Measurements from ENCODE around the gene POU6F1.
A peak's percentile ranks its signal among the peaks of the same experiment; 100 is the strongest.

POU6F1 gene

GRCh38 chr12:51219322-51219721 is 1.5 kb upstream of the POU6F1 start (continued):
- TF ChIP-seq ZNF404 (tag by site-specific recombination; IDR thresholded peaks at IDR 0.05) (no peak), ZNF146 (tag by site-specific recombination; IDR thresholded peaks at IDR 0.05) (no peak), HOXC10 (CRISPR knock-in tag; IDR thresholded peaks at IDR 0.05) (no peak), SCRT1 (tag by site-specific recombination; IDR thresholded peaks at IDR 0.05; ENCODE audit: borderline replicate concordance) (no peak), ELK4 (IDR thresholded peaks at IDR 0.05; ENCODE audit: borderline replicate concordance, low read depth, low read length) (no peak)

- TF ChIP-seq PRDM10 (tag by site-specific recombination; IDR thresholded peaks at IDR 0.05), result peak; percentile 32
- TF ChIP-seq ZNF391 (tag by site-specific recombination; IDR thresholded peaks at IDR 0.05; ENCODE audit: borderline replicate concordance, low read depth), result 0 out of 2 replicates have a peak, but pooled peaks have one; percentile 2
- 0 out of 2 replicates have a peak, but pooled peaks have one; percentile 17 for TF ChIP-seq ZNF76 (tag by site-specific recombination; IDR thresholded peaks at IDR 0.05; ENCODE audit: borderline replicate concordance, low read depth)
- TF ChIP-seq ZNF398 (tag by site-specific recombination; IDR thresholded peaks at IDR 0.05), result peak; percentile 35; the same call in 1 of the 2 replicates
- peak; percentile 98 for TF ChIP-seq ZNF341 (tag by site-specific recombination; IDR thresholded peaks at IDR 0.05; ENCODE audit: low read depth)
- peak; percentile 68 for TF ChIP-seq ZFHX2 (tag by site-specific recombination; conservative IDR thresholded peaks at IDR 0.05)
- peak; percentile 42; the same call in 1 of the 2 replicates for TF ChIP-seq IKZF3 (tag by site-specific recombination; IDR thresholded peaks at IDR 0.05)
- TF ChIP-seq SP7 (tag by site-specific recombination; IDR thresholded peaks at IDR 0.05), result 0 out of 2 replicates have a peak, but pooled peaks have one; percentile 7
- TF ChIP-seq PRDM1 (tag by site-specific recombination; IDR thresholded peaks at IDR 0.05), result peak; percentile 76
- TF ChIP-seq EGR2 (tag by site-specific recombination; IDR thresholded peaks at IDR 0.05; ENCODE audit: low read depth), result peak; percentile 45; the same call in 1 of the 2 replicates
- TF ChIP-seq ZNF837 (tag by site-specific recombination; IDR thresholded peaks at IDR 0.05), result no peak
- TF ChIP-seq ZNF549 (tag by site-specific recombination; IDR thresholded peaks at IDR 0.05), result no peak
- no peak for TF ChIP-seq ZNF223 (tag by site-specific recombination; IDR thresholded peaks at IDR 0.05)
- TF ChIP-seq ZFP37 (tag by site-specific recombination; IDR thresholded peaks at IDR 0.05), result 0 out of 2 replicates have a peak, but pooled peaks have one; percentile 30
- TF ChIP-seq ZSCAN18 (tag by site-specific recombination; IDR thresholded peaks at IDR 0.05), result no peak
- TF ChIP-seq ZNF366 (tag by site-specific recombination; conservative IDR thresholded peaks at IDR 0.05), result peak; percentile 88
- ChIA-PET CTCF (interaction anchor here (0.6 to 1.9 kb wide), 10 partner anchors 11 to 478 kb away, joined by 3 to 12 read pairs (median 4); partner anchors contain the start of gene DAZAP2), POLR2A (interaction anchor here (1.0 to 4.0 kb wide), 8 partner anchors 10 to 135 kb away, joined by 3 to 36 read pairs (median 10); partner anchors contain the start of genes CSRNP2 and DAZAP2)
- Histone ChIP-seq H3K27ac (ENCODE audit: extremely low read depth, low read depth, low read length) (peak overlapping the region; percentile 91), H3K4me1 (ENCODE audit: control insufficient read depth, insufficient read depth, low read length) (peaks cover 9% of the 10 kb centered on the region), H3K4me3 (ENCODE audit: low read depth, low read length) (peak overlapping the region; percentile 65), H3K9me3 (ENCODE audit: control insufficient read depth, insufficient read depth, low read depth, low read length) (no peaks in the 10 kb centered on the region), H3K36me3 (ENCODE audit: control insufficient read depth in 2 of 2, insufficient read depth in 1 of 2, low read length in 2 of 2) (no peaks in the 10 kb centered on the region)
These were observed 822 bp upstream of the POU6F1 start for GRCh38 chr12:51218607-51219161.

All from HEK293 (cell line).